NCI-H1417 treated with DMSO at 0.1 percent for 48 hours (cell line): ENCODE data around the gene IL18.
"Not testable (repeated sequence)": the region's sequence is repeated elsewhere in the genome, so short reads cannot be mapped to it uniquely, and the experiment has no call there.

ENCODE experiments used
- DNase-seq: peaks from one replicate; lab custom pipeline; 2025; lab: John Stamatoyannopoulos, UW

Gene IL18

GRCh38 chr11:112172362-112172994 lies 8.6 kb upstream of the IL18 start:
- no peak for DNase-seq

GRCh38 chr11:112167145-112167544 lies 3.3 kb upstream of the IL18 start, which contains the start of gene TEX12:
Gene TEX12 (plus strand): TSS chr11:112167372. CDS start chr11:112169269, 1,897 bp downstream.
- DNase-seq: no peak

- no peak for DNase-seq
Observed at GRCh38 chr11:112166562-112166961, 2.7 kb upstream of the IL18 start.

- DNase-seq: no peak
Observed at GRCh38 chr11:112165049-112165448, 1.2 kb upstream of the IL18 start.

- no peak for DNase-seq
Observed at GRCh38 chr11:112162761-112163546, 940 bp downstream of the IL18 start.

- not testable (repeated sequence) for DNase-seq
Observed at GRCh38 chr11:112162200-112162599, 1.7 kb downstream of the IL18 start.

- DNase-seq: no peak
Observed at GRCh38 chr11:112161012-112161411, 2.9 kb downstream of the IL18 start.

GRCh38 chr11:112160091-112160848 lies 3.6 kb downstream of the IL18 start:
- DNase-seq: no peak

- DNase-seq: no peak
Observed at GRCh38 chr11:112159098-112160065, 4.5 kb downstream of the IL18 start.

- DNase-seq: no peak
Observed at GRCh38 chr11:112156956-112157766, 6.7 kb downstream of the IL18 start.

GRCh38 chr11:112156153-112156955 lies 7.5 kb downstream of the IL18 start:
- DNase-seq: no peak

GRCh38 chr11:112150517-112150916 lies 13.4 kb downstream of the IL18 start:
- no peak for DNase-seq

GRCh38 chr11:112143597-112143996 lies 20.3 kb downstream of the IL18 start:
- DNase-seq: no peak

GRCh38 chr11:112134473-112134872 lies 29.4 kb downstream of the IL18 start:
- no peak for DNase-seq

- DNase-seq: no peak
Observed at GRCh38 chr11:112132737-112133136, 31.2 kb downstream of the IL18 start.

- no peak for DNase-seq
Observed at GRCh38 chr11:112129656-112130055, 34.2 kb downstream of the IL18 start.

GRCh38 chr11:112128483-112129121 lies 35.3 kb downstream of the IL18 start:
- no peak for DNase-seq

GRCh38 chr11:112127056-112127455 lies 36.8 kb downstream of the IL18 start:
- no peak for DNase-seq

GRCh38 chr11:112123129-112123528 lies 40.8 kb downstream of the IL18 start:
- no peak for DNase-seq
